Measurements from ENCODE around the gene CDYL2.

Gene CDYL2

GRCh38 chr16:80602894-80603293 is 201.5 kb downstream of the CDYL2 start:
- Histone ChIP-seq H3K4me1 (ENCODE audit: control insufficient read depth in 2 of 2, insufficient read depth in 1 of 2, low read depth in 1 of 2, low read length in 2 of 2) (no peaks in the 10 kb centered on the region), H3K4ac (ENCODE audit: low read length) (no peak overlapping the region), H4K8ac (ENCODE audit: low read depth, low read length) (no peak overlapping the region), H3K14ac (ENCODE audit: low read length) (no peak overlapping the region), H3K27ac (replicated peaks; ENCODE audit: low read length) (no peak overlapping the region), H3K4me2 (ENCODE audit: insufficient read depth, low read length, poor library complexity, severe bottlenecking) (no peak overlapping the region), H3K36me3 (replicated peaks in 1 of 2; ENCODE audit: control insufficient read depth in 2 of 2, insufficient read depth in 2 of 2, low read length in 2 of 2) (peaks cover 0 to 2% of the 10 kb centered on the region in 2 donors), H3K4me3 (ENCODE audit: low read length in 2 of 2) (no peak overlapping the region), H2BK5ac (ENCODE audit: low read length) (no peak overlapping the region), H3K9ac (ENCODE audit: low read depth, low read length, poor library complexity) (no peak overlapping the region), H2BK12ac (ENCODE audit: low read length) (no peak overlapping the region), H3K79me1 (ENCODE audit: low read depth, low read length) (no peaks in the 10 kb centered on the region), H3K27me3 (ENCODE audit: control insufficient read depth in 3 of 3, insufficient read depth in 3 of 3, low read depth in 1 of 3, low read length in 3 of 3) (no peaks in the 10 kb centered on the region), H2AFZ (ENCODE audit: low read length) (no peak overlapping the region), H3K9me3 (replicated peaks in 1 of 2; ENCODE audit: control insufficient read depth in 2 of 2, insufficient read depth in 1 of 2, low read depth in 1 of 2, low read length in 2 of 2) (peaks cover 0 to 2% of the 10 kb centered on the region in 2 donors), H2BK120ac (ENCODE audit: low read depth, low read length) (no peak overlapping the region), H4K91ac (ENCODE audit: low read depth, low read length, poor library complexity) (no peak overlapping the region), H2BK15ac (ENCODE audit: low read length) (no peak overlapping the region), H3K18ac (ENCODE audit: low read length) (no peak overlapping the region), H3K23ac (ENCODE audit: low read depth, low read length, poor library complexity) (no peak overlapping the region), H2AK5ac (ENCODE audit: low read depth, low read length) (no peak overlapping the region)
- DNase-seq (ENCODE audit: low spot score) = no peak

GRCh38 chr16:80601182-80601581 is 203.2 kb downstream of the CDYL2 start:
- Histone ChIP-seq H3K4ac (ENCODE audit: low read length) (no peak overlapping the region), H2BK12ac (ENCODE audit: low read length) (no peak overlapping the region), H3K4me2 (ENCODE audit: insufficient read depth, low read length, poor library complexity, severe bottlenecking) (no peak overlapping the region), H3K4me3 (ENCODE audit: low read length in 2 of 2) (no peak overlapping the region), H2BK120ac (ENCODE audit: low read depth, low read length) (no peak overlapping the region), H3K27me3 (ENCODE audit: control insufficient read depth in 3 of 3, insufficient read depth in 3 of 3, low read depth in 1 of 3, low read length in 3 of 3) (no peaks in the 10 kb centered on the region), H3K4me1 (ENCODE audit: control insufficient read depth in 2 of 2, insufficient read depth in 1 of 2, low read depth in 1 of 2, low read length in 2 of 2) (no peaks in the 10 kb centered on the region), H3K23ac (ENCODE audit: low read depth, low read length, poor library complexity) (no peak overlapping the region), H3K18ac (ENCODE audit: low read length) (no peak overlapping the region), H3K36me3 (replicated peaks in 1 of 2; ENCODE audit: control insufficient read depth in 2 of 2, insufficient read depth in 2 of 2, low read length in 2 of 2) (peaks cover 0 to 2% of the 10 kb centered on the region in 2 donors), H2BK5ac (ENCODE audit: low read length) (no peak overlapping the region), H4K8ac (ENCODE audit: low read depth, low read length) (no peak overlapping the region), H2BK15ac (ENCODE audit: low read length) (no peak overlapping the region), H3K27ac (replicated peaks; ENCODE audit: low read length) (no peak overlapping the region), H3K79me1 (ENCODE audit: low read depth, low read length) (no peaks in the 10 kb centered on the region), H2AK5ac (ENCODE audit: low read depth, low read length) (no peak overlapping the region), H3K9me3 (replicated peaks in 1 of 2; ENCODE audit: control insufficient read depth in 2 of 2, insufficient read depth in 1 of 2, low read depth in 1 of 2, low read length in 2 of 2) (no peaks in the 10 kb centered on the region), H4K91ac (ENCODE audit: low read depth, low read length, poor library complexity) (no peak overlapping the region), H2AFZ (ENCODE audit: low read length) (no peak overlapping the region), H3K9ac (ENCODE audit: low read depth, low read length, poor library complexity) (no peak overlapping the region), H3K14ac (ENCODE audit: low read length) (no peak overlapping the region)
- no peak for DNase-seq (ENCODE audit: low spot score)
- no CpG with 5 or more reads among the region's 4 CpGs for WGBS, 2 donors (ENCODE audit: extremely low coverage in 2 of 2, insufficient read length in 2 of 2, insufficient replicate concordance in 1 of 2)

- H4K8ac ChIP-seq (ENCODE audit: low read depth, low read length) = no peak overlapping the region
- H3K9ac ChIP-seq (ENCODE audit: low read depth, low read length, poor library complexity) = no peak overlapping the region
- H3K4me3 ChIP-seq (ENCODE audit: low read length in 2 of 2) = no peak overlapping the region
- WGBS, 2 donors (ENCODE audit: extremely low coverage in 2 of 2, insufficient read length in 2 of 2, insufficient replicate concordance in 1 of 2) = no CpG with 5 or more reads among the region's 3 CpGs
- H3K79me1 ChIP-seq (ENCODE audit: low read depth, low read length) = no peaks in the 10 kb centered on the region
- H3K4ac ChIP-seq (ENCODE audit: low read length) = no peak overlapping the region
- no peak overlapping the region for H3K27ac ChIP-seq (replicated peaks; ENCODE audit: low read length)
- H2BK12ac ChIP-seq (ENCODE audit: low read length) = no peak overlapping the region
- H3K36me3 ChIP-seq (replicated peaks in 1 of 2; ENCODE audit: control insufficient read depth in 2 of 2, insufficient read depth in 2 of 2, low read length in 2 of 2) = peaks cover 0 to 2% of the 10 kb centered on the region in 2 donors
- H3K9me3 ChIP-seq (replicated peaks in 1 of 2; ENCODE audit: control insufficient read depth in 2 of 2, insufficient read depth in 1 of 2, low read depth in 1 of 2, low read length in 2 of 2) = peaks cover 0 to 1% of the 10 kb centered on the region in 2 donors
- DNase-seq (ENCODE audit: low spot score) = no peak
- no peak overlapping the region for H3K18ac ChIP-seq (ENCODE audit: low read length)
- no peak overlapping the region for H2BK15ac ChIP-seq (ENCODE audit: low read length)
- no peak overlapping the region for H3K14ac ChIP-seq (ENCODE audit: low read length)
- H3K4me1 ChIP-seq (ENCODE audit: control insufficient read depth in 2 of 2, insufficient read depth in 1 of 2, low read depth in 1 of 2, low read length in 2 of 2) = no peaks in the 10 kb centered on the region
- no peak overlapping the region for H2BK5ac ChIP-seq (ENCODE audit: low read length)
- no peak overlapping the region for H2BK120ac ChIP-seq (ENCODE audit: low read depth, low read length)
- no peak overlapping the region for H3K4me2 ChIP-seq (ENCODE audit: insufficient read depth, low read length, poor library complexity, severe bottlenecking)
- no peak overlapping the region for H2AK5ac ChIP-seq (ENCODE audit: low read depth, low read length)
- no peak overlapping the region for H2AFZ ChIP-seq (ENCODE audit: low read length)
- H3K23ac ChIP-seq (ENCODE audit: low read depth, low read length, poor library complexity) = no peak overlapping the region
- no peaks in the 10 kb centered on the region for H3K27me3 ChIP-seq (ENCODE audit: control insufficient read depth in 3 of 3, insufficient read depth in 3 of 3, low read depth in 1 of 3, low read length in 3 of 3)
- no peak overlapping the region for H4K91ac ChIP-seq (ENCODE audit: low read depth, low read length, poor library complexity)
Observed at GRCh38 chr16:80599466-80599865, 204.9 kb downstream of the CDYL2 start.

GRCh38 chr16:80596507-80597207 is 207.7 kb downstream of the CDYL2 start:
- H2BK15ac ChIP-seq (ENCODE audit: low read length) = no peak overlapping the region
- no peaks in the 10 kb centered on the region for H3K79me1 ChIP-seq (ENCODE audit: low read depth, low read length)
- no peak overlapping the region for H3K4me2 ChIP-seq (ENCODE audit: insufficient read depth, low read length, poor library complexity, severe bottlenecking)
- H2BK120ac ChIP-seq (ENCODE audit: low read depth, low read length) = no peak overlapping the region
- no peak overlapping the region for H3K18ac ChIP-seq (ENCODE audit: low read length)
- H3K9me3 ChIP-seq (replicated peaks in 1 of 2; ENCODE audit: control insufficient read depth in 2 of 2, insufficient read depth in 1 of 2, low read depth in 1 of 2, low read length in 2 of 2) = peaks cover 0 to 1% of the 10 kb centered on the region in 2 donors
- no peaks in the 10 kb centered on the region for H3K27me3 ChIP-seq (ENCODE audit: control insufficient read depth in 3 of 3, insufficient read depth in 3 of 3, low read depth in 1 of 3, low read length in 3 of 3)
- no peak overlapping the region for H2BK12ac ChIP-seq (ENCODE audit: low read length)
- H3K4me1 ChIP-seq (ENCODE audit: control insufficient read depth in 2 of 2, insufficient read depth in 1 of 2, low read depth in 1 of 2, low read length in 2 of 2) = no peaks in the 10 kb centered on the region
- no peak overlapping the region for H3K27ac ChIP-seq (replicated peaks; ENCODE audit: low read length)
- H2AK5ac ChIP-seq (ENCODE audit: low read depth, low read length) = no peak overlapping the region
- no peak for DNase-seq (ENCODE audit: low spot score)
- H3K23ac ChIP-seq (ENCODE audit: low read depth, low read length, poor library complexity) = no peak overlapping the region
- H4K91ac ChIP-seq (ENCODE audit: low read depth, low read length, poor library complexity) = no peak overlapping the region
- 97% methylated on average over 3 of the region's 7 CpGs; no CpG with 5 or more reads in 1 of the 2 donors for WGBS, 2 donors (ENCODE audit: extremely low coverage in 2 of 2, insufficient read length in 2 of 2, insufficient replicate concordance in 1 of 2)
- no peak overlapping the region for H3K14ac ChIP-seq (ENCODE audit: low read length)
- H3K9ac ChIP-seq (ENCODE audit: low read depth, low read length, poor library complexity) = no peak overlapping the region
- H3K4me3 ChIP-seq (ENCODE audit: low read length in 2 of 2) = no peak overlapping the region
- H4K8ac ChIP-seq (ENCODE audit: low read depth, low read length) = no peak overlapping the region
- H3K36me3 ChIP-seq (replicated peaks in 1 of 2; ENCODE audit: control insufficient read depth in 2 of 2, insufficient read depth in 2 of 2, low read length in 2 of 2) = no peaks in the 10 kb centered on the region
- no peak overlapping the region for H2BK5ac ChIP-seq (ENCODE audit: low read length)
- H2AFZ ChIP-seq (ENCODE audit: low read length) = no peak overlapping the region
- H3K4ac ChIP-seq (ENCODE audit: low read length) = no peak overlapping the region

Data from neuronal stem cell (in vitro differentiated cells).